ENCODE data around the gene FAM210B.

DNA sequence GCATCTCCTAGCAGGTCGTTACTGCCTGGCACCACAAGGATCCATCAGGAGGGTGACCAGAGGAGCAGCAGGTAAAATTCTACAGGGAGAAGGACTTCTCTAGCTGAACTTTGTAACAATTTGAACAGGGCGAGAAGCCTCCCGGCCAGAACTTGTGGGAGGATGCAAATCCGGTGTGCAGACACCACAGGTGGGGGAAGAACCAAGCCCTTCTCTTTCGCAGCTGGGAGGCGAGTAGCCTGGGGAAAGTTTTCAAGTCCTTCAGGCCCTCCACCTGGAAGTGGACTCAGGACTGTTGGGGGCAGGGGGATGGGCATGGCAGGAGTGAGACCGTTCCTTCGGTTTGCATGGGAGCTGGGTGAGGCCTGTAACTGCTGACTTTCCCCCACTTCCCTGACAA is 42.7 kb upstream of the FAM210B start:
- TF ChIP-seq, protein P1, sequence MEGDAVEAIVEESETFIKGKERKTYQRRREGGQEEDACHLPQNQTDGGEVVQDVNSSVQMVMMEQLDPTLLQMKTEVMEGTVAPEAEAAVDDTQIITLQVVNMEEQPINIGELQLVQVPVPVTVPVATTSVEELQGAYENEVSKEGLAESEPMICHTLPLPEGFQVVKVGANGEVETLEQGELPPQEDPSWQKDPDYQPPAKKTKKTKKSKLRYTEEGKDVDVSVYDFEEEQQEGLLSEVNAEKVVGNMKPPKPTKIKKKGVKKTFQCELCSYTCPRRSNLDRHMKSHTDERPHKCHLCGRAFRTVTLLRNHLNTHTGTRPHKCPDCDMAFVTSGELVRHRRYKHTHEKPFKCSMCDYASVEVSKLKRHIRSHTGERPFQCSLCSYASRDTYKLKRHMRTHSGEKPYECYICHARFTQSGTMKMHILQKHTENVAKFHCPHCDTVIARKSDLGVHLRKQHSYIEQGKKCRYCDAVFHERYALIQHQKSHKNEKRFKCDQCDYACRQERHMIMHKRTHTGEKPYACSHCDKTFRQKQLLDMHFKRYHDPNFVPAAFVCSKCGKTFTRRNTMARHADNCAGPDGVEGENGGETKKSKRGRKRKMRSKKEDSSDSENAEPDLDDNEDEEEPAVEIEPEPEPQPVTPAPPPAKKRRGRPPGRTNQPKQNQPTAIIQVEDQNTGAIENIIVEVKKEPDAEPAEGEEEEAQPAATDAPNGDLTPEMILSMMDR (IDR thresholded peaks at IDR 0.05): no peak
- TF ChIP-seq POLR2A (IDR thresholded peaks at IDR 0.05): no peak
